ENCODE data around the gene RBM19. TPM values are rescaled to one million over a fixed set of nuclear protein-coding genes. Genes with fewer than 3 reads are reported as not detected.

The RBM19 gene
- total and polyA plus RNA-seq, 2 donors (not counting 3 experiments of a cell fraction or from before 2014, with no cell fraction given), result 13.2 to 34.4 TPM

- Histone ChIP-seq H3K4me2 (ENCODE audit: insufficient read depth, low read length) (no peak overlapping the region), H3K27ac (ENCODE audit: insufficient read depth, low read depth, low read length) (no peak overlapping the region), H3K4me3 (replicated peaks in 1 of 3; ENCODE audit: insufficient read depth in 1 of 3, low read depth in 1 of 3, low read length in 3 of 3) (no peak overlapping the region), H3K9me1 (replicated peaks; ENCODE audit: control insufficient read depth, extremely low read depth, insufficient read depth, low read length) (no peaks in the 10 kb centered on the region), H3K9me3 (replicated peaks; ENCODE audit: control insufficient read depth, insufficient read depth, low read length) (no peaks in the 10 kb centered on the region), H3K79me2 (ENCODE audit: control insufficient read depth, insufficient read depth, low read length) (no peaks in the 10 kb centered on the region), H3K9ac (replicated peaks; ENCODE audit: extremely low read depth, insufficient read depth, low read length) (no peak overlapping the region), H3K27me3 (ENCODE audit: control insufficient read depth in 2 of 2, insufficient read depth in 2 of 2, low read length in 2 of 2) (no peaks in the 10 kb centered on the region), H3K36me3 (ENCODE audit: control insufficient read depth in 2 of 2, extremely low read depth in 1 of 2, insufficient read depth in 2 of 2, low read length in 2 of 2) (no peaks in the 10 kb centered on the region), H4K20me1 (replicated peaks; ENCODE audit: control insufficient read depth, extremely low read depth, insufficient read depth, low read length) (no peaks in the 10 kb centered on the region), H3K4me1 (ENCODE audit: control insufficient read depth, extremely low read depth, insufficient read depth, low read length) (no peaks in the 10 kb centered on the region), H2AFZ (ENCODE audit: low read depth, low read length) (no peak overlapping the region)
- CTCF ChIA-PET, result no interaction called here
- FAIRE-seq (no peak), DNase-seq (ENCODE audit: low read depth, low spot score) (no peak)
- POLR2A ChIA-PET, result no interaction called here
- BruUV-seq (replicated peaks), result no TSS peak
- TF ChIP-seq EZH2 (IDR thresholded peaks at IDR 0.05; ENCODE audit: borderline replicate concordance, low read depth, low read length, severe bottlenecking) (no peak), GATA2 (IDR thresholded peaks at IDR 0.05; ENCODE audit: insufficient read depth, insufficient read length, low read depth, low read length) (no peak), POLR2AphosphoS5 (IDR thresholded peaks at IDR 0.05; ENCODE audit: insufficient read depth, low read depth, low read length) (no peak), FOS (IDR thresholded peaks at IDR 0.05; ENCODE audit: borderline replicate concordance, insufficient read depth, low read length) (no peak), MAX (IDR thresholded peaks at IDR 0.05; ENCODE audit: insufficient read depth, insufficient read length) (no peak), POLR2A (IDR thresholded peaks at IDR 0.05; ENCODE audit: low read depth, low read length) (no peak), MYC (IDR thresholded peaks at IDR 0.05; ENCODE audit: low read depth, low read length) (no peak), JUN (IDR thresholded peaks at IDR 0.05; ENCODE audit: borderline replicate concordance, insufficient read depth, insufficient read length, low read depth) (no peak), CTCF (IDR thresholded peaks at IDR 0.05; ENCODE audit: extremely low read depth in 1 of 2, insufficient read depth in 1 of 2, low read depth in 1 of 2, low read length in 2 of 2) (no peak)
- intact Hi-C loops (cut with micrococcal nuclease) (no loop called here), dilution Hi-C loops (cut with MboI; ENCODE audit: extremely low pct_ligation_motif_present, low sequenced_read_pairs) (no loop called here)
These were observed 196.8 kb downstream of the RBM19 start for GRCh38 chr12:113769305-113769704.

All from endothelial cell of umbilical vein (primary cell).